ENCODE results near the gene FMNL3.
"Not testable (repeated sequence)": the region's sequence is repeated elsewhere in the genome, so short reads cannot be mapped to it uniquely, and the experiment has no call there.

Gene FMNL3

DNA sequence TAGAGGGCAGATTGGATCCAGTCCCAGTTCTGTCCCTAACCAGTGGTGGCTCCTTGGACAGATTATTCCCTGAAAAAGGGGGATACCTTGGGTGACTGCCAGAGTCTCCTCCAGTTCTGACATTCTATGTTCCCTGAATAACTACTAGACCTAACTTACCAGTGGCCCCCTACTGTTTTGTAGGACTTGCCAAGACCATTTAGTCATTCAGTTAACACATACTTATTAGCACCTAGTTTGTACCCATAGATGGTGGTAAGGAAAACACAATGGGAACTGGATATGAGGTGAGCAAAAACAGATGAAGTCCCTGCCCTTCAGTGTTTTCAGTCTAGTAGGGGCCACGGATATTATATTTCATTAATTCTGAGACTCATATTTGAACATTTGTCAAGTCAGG lies 80.4 kb downstream of the FMNL3 start:
- no peak for DNase-seq

DNA sequence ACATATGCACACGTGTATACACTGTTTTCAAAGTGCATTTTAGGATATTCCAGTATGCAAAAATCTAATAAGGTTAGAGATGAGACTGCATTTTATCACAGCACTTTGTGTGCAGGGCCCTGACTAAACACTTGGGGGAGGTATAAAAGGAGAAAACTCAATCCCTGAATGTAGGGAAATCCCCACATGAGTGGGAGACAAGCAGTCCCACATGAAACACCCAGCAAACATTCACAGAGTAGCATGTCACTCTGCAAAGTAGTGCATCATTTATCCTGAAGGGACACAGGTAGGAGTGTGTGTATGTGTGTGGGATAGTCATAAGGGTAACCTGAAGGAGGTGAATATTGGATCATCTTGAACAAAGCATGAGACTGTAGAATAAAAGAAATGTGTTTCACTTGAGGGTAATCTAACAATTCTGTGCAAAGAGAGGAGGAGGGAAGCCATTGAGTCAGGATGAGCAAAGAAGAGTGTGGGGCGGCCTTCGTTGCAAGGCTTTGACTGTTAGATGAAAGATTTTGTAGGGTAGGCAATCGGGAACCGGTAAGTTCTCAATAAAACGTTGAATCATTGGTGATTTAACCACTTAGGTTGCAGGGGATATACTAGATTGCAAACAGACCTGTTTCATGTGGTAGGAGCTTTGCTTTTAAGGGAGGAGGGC lies 80.9 kb downstream of the FMNL3 start:
- DNase-seq: no peak

DNA sequence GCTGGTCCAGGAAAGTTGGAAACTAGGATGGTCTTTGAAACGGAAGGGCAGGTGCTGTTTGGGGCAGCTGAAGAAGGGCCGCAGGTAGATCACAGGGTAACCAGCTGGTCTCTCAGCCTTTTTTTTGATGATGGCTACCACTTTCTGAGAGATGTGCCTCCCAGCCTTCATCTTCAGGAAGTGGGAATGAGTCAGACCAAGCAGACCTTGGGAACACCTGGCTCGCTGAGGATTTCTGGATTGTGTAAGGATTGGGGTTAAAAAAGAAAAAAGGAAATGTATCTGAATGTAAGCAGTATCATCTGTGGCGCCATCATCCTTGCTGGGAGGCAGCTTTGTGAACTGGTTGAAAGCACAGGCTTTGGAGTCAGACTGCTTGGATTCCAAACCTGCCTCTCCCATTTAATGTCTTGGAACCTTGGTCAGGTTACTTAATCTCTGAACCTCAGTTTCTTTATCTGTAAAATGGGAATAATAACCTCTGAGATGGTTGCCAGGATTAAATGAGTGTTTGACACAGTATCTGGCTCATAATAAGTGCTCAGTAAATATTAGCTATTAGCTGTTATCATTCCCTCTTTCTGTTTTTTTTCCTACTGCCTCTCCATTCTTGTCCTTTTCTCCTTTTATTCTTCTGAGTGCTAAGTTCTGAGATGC lies 82.2 kb downstream of the FMNL3 start:
- no peak for DNase-seq

DNA sequence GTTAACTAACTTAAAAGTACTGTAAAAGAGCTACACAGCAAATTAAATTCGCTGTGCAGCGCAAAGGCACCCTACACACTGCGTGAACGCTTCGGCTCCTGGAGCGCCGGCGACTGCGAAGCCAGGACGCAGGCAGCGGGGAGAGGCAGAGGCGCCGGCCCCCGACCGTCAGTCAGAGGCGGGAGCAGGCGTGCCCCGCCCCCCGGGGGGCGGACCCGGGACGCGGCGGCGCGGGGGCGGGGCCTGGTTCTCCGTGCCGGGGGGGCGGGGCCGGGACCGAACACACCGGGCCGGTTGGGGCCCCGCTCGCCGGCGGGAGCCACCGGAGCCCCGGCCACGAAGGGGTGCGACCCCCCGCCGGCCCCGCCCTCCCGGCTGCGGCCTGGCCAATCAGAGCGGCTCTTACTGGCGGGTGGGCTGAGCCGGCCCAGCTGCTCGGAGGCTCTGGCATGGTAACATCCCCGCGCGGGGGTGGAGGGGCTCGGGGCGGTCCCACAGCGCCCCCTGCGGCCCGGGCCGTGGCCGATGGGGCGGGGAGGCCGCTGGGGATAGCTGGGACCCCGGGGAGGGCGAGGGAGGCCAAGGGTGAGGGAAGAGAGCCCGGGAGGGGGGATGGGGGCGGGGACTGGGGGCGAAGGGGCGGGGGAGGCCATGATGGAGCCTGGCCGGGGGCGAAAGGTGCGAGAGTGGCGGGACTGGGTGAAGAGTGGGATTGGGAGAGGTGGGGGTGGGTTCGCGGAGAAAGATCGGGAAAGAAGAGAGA lies 83.9 kb downstream of the FMNL3 start, which contains the start of gene PRPF40B:
PRPF40B (plus strand) TSS at position 420 of the 763 bp plus-strand sequence; CDS start at position 450, 30 bp downstream.
- DNase-seq: no peak

DNA sequence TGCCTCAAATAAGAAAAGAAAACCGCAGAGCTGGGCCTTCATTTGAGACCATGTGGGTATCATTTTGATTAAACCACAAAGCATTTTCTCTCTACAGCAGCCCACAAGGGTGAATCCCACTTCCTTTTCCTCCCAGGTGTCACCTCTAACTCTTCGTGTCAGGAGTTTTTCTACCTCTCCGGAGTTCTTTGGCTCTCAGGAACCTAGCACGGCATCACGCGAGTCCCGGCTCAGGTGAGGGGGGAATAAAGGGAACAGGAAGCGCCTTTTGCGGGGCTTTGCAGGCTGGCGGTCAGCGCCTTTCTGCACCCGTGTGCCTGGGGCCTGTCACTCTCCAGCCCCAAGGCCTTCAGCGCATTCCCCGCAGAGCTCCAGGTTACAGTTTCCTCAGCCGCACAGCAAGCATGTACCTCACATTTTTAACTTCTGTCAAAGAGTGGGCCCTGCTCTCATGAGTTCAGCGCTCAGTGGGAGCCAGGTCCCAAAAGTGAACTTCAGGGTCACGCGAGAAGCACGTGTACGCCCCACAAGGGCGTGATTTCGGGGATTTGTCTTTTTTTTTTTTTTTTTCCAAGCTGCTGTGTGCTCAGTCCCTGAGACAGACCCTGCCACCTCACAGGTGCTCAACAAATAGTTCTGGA lies 84.6 kb downstream of the FMNL3 start:
- DNase-seq: no peak

DNA sequence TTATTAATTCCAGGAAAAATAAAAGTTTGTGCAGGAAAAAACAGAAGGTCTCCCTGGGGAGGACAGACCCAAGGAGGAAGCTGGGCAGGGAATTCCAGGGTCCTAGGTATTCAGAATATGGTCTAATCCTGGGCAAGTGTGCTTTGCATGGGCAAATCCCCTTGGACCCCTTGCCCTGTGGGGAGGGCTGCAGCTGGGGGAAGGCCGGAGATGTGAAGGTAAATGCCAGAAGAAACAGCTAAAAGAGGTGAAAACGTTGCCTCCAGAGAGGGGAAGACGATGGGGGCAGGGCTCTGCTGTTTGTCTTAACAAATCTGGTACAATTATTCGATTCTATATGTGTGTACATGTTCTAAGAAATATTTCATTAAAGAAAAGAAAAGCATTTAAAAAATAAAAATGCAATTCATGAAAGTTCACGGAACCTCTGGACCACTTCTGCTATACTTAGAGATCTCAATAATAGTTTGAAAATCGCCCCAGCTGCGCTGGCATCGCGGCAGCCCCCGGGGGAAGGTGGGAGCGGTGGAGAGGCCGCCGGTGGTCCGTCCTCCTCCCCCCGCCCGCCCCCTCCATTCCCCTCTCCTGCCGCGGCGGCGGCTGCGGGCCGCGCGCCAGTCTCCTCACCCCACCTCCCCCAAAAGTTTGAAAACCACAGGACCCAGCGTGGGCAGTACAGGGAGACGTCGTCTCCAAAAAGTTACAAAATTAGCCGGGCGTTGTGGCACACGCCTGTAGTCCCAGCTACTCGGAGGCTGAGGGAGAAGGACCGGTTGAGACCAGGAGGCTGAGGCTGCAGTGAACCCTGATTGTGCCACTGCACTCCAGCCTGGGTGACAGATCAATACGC lies 85.3 kb downstream of the FMNL3 start:
- no peak for DNase-seq

DNA sequence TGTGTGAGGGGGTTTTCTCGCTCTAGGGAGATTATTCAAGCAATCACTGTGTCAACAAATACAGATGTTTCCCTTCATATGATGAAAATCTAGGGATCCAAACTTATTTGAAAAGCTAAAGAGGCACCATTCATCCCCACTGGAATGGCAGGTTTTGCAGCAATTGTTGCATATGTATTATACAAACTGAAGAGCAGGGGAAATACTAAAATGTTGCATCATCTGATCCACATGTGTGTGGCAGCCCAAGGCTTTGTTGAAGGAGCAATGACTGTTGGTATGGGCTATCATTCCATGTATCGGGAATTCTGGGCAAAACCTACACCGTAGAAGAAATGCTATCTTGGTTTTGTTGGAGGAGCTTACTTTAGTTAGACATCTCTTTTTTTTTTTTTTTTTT lies 87.9 kb downstream of the FMNL3 start:
- no peak for DNase-seq

DNA sequence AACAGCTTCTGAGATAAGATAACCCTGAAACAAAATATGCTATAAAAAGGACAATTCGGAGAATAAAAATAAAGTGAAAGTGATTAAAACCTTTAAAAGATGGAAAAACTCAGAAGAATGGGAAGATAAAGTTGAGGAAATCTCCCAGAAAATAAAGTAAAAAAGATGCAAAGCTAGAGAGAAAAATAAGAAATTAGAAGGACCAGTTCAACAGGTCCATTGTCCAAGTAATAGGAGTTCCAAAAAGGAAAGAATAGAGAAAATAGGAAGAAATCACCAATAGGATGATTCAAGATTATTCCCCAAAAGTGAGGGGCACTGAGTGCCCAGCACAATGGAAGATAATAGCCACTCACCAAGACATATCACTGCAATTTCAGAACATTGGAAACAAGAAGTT lies 88.6 kb downstream of the FMNL3 start:
- DNase-seq: no peak

DNA sequence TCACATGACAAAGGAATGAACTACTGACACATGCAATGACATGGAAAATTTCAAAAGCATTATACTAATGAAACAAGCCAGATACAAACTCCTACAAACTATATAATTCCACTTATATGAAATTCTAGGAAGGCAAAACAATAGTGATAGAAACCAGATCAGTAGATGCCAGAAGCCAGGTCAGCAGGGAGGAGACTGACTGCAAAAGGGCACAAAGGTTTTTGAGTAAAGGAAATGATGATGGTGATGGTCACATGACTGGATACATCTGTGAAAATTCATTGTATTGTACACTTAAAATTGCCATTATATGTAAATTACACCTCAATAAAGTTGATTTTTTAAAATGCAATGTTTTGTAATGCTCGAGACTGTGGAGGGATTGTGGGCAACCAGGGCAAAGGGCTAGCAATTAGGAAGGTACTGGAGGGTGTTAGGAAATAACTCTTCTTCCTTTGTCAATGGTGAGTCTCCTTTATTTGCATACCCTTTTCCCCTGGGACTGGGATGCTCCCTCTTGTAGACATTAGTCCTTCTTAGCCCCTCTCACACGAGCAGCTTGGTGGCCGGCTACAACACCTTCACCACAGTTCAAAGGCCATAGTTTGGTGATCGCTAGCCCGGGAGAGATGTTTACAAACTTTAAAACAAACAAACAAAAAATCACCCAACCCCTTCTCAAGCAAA lies 90.5 kb downstream of the FMNL3 start:
- DNase-seq: no peak

DNA sequence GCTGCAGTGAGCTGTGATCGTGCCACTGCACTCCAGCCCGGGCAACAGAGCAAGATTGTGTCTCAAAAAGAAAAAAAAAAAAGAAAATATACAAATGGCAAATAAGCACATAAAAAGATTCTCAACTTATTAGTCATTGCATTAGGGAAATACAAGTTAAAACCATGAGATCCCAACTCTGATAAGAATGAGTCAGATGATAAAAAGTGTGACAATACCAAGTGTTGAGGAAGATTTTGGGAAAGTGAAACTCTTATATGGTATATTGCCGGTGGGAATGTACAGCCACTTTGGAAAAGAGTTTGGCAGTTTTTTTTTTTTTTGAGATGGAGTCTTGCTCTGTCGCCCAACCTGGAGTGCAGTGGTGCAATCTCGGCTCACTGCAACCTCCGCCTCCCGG lies 91.5 kb downstream of the FMNL3 start:
- DNase-seq: no peak

DNA sequence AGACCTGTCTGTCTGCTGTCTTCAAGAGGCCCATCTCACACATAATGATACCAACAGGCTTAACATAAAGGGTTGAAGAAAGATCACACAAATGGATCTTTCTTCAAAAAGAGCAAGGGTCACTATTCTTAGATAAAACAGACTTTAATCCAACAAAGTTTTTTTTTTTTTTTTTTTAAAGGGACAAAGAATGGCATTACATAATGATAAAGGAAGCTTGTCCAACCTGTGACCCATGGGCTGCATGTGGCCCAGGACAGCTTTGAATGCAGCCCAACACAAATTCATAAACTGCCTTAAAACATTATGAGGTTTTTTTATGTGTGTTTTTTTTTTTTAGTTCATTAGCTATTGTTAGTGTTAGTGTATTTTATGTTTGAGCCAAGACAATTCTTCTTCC lies 95.0 kb downstream of the FMNL3 start:
- DNase-seq: no peak

DNA sequence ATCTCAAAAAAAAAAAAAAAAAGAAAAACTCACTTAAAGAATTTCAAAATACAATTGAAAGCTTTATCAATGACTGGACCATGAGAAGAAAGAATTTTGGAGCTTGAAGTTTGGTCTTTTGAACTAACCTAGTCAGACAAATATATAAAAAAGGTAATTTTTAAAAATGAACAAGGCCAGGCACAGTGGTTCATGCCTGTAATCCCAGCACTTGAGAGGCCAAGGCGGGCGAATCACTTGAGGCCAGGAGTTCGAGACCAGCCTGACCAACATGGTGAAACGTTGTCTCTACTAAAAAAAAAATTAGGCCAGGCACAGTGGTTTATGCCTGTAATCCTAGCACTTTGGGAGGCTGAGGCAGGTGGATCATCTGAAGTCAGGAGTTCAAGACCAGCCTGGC lies 96.4 kb downstream of the FMNL3 start:
- DNase-seq: not testable (repeated sequence)

DNA sequence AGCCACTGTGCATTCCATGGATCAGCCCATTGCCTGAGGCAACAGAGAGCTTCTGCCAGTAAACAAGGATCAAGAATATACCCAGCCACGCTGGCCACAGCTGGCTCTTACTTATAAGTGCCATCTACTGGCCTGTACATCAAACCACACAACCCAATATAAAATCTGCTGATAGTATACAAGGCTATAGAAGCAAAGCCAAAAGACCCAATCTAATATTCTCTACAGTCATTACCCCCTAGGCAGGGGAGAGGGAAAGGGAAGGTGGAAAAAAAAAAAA lies 97.4 kb downstream of the FMNL3 start:
- no peak for DNase-seq

DNA sequence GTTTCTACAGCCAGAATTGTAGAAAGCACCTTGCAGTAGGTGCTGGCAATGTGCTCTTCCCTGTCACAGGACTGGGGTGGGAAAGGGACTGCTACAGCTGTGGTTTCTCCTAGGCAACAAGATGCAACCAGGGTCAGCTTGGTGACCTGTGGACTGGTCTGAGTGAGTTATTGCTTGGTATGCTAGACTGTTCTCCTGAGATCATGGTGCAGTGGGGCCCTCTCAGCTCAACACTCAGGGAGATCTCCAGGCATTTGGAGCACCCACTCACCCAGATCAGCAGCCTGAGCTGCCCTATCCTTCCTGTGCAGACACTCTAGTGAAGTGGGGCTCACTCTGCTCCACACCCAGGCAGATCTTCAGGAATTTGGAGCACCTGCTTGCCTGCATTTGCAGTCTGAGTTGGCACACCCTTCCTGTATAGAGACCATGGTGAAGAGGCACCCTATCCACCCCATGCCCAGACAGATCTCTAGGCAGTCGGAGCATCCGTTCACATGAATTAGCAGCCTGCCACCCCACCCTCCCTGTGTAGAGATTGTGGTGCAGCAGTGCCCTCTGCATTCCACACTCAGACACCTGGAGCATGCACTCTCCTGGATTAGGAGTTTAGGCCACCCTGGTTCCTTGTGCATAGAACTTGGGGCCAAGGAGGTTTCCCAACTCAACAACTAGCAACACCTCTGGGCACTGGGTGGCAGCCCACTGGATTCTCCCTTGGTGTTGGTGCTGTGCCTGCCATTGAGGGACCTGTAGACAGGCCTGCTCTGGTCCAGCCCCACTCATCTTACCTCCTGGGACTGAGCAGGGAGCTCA lies 97.9 kb downstream of the FMNL3 start:
- DNase-seq: no peak

DNA sequence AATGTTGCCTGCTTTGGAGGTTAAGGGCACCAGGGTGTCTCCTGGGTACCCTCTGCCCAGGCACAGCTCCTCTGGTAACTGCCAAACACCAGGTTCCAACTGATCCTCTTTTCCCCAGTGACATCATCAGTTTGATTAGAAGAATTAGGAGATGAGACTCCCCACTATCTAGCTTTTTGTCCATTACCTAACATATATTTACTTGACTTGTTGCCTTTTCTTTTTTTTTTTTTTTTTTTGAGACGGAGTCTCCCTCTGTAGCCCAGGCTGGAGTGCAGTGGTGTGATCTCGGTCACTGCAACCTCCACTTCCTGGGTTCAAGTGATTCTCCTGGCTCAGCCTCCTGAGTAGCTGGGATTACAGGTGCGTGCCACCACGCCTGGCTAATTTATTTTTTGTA lies 101.7 kb downstream of the FMNL3 start, which contains the start of gene FAM186B:
FAM186B (minus strand) TSS at position 101 of the 400 bp plus-strand sequence. CDS start 162 bp downstream, outside the sequence.
- DNase-seq: not testable (repeated sequence)

DNA sequence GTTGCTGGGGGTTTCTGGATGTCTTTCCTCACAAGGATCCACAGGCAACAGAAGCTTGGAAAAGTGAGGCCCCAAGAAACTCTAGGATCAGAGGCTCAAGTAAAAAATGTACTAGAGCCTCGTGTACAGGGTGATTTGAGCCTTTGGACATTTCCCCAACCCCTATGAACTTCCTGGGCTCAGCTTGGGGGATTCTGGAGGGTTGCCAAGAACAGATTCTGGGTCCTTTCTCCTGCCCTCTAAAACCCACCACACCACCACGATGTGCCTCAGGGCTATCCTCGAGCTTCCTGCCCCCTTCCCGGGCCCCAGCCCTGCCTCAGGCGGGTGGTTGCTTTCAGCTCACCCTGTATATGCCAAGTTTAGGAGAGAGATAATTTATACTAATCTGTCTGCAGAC lies 102.3 kb downstream of the FMNL3 start:
- DNase-seq: no peak

DNA sequence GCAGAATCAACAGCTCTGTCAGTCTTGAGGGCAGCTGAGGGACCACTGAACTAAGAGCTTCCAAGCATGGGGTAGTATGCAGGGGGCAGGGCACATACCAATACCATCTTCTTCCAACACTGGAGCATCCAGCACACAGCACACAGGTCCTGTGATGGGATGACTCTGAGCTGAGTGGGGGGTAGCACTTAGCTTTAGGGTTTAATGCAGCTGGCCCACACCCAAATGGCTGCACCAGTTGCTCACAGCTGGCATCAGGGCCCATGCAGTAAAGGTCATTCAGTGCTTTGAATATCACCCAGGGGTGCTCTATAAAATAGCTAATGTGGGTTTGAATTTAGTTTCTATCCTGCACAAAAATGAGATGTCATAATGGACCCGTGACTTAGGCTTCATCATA lies 103.5 kb downstream of the FMNL3 start:
- no peak for DNase-seq

DNA sequence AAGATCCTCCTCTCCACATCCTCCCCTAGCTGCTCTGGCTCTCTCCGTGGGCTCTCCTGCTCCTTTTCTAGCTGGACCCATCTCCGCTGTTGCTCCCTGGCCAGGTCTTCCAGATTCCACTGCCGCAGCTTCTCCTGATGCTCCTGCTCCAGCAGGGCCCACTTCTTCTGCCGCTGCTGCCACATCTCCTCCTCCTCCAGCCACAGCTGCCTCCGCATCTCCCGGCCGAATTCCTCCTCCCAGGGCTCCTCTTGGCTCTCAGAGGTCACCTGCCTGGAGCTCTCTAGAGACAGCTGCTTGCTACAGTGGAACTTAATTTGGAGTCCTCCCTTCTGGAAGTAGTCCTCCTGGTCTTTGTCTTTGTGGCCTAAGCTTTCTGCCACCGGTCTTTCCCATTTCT lies 107.2 kb downstream of the FMNL3 start:
- DNase-seq: no peak

DNA sequence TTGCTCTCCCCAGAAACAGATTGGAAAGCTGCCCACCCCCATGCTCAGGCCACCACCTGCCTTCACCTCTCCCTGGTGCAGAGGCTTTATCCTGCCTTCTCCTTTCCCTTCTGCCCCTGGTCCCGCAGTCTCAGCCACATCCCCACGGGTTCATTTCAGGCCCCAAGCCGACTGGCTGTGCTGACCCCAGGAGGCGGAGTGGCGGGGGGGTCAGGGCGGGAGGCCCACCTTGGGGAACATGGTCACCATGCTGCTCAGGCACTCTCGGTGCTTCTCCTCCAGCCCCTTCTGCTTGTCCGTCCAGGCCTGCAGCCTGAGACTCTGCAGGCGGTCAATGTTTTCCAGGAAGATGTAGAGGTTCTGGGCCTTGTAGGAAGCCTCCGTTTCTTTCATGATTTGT lies 108.7 kb downstream of the FMNL3 start:
- no peak for DNase-seq

DNA sequence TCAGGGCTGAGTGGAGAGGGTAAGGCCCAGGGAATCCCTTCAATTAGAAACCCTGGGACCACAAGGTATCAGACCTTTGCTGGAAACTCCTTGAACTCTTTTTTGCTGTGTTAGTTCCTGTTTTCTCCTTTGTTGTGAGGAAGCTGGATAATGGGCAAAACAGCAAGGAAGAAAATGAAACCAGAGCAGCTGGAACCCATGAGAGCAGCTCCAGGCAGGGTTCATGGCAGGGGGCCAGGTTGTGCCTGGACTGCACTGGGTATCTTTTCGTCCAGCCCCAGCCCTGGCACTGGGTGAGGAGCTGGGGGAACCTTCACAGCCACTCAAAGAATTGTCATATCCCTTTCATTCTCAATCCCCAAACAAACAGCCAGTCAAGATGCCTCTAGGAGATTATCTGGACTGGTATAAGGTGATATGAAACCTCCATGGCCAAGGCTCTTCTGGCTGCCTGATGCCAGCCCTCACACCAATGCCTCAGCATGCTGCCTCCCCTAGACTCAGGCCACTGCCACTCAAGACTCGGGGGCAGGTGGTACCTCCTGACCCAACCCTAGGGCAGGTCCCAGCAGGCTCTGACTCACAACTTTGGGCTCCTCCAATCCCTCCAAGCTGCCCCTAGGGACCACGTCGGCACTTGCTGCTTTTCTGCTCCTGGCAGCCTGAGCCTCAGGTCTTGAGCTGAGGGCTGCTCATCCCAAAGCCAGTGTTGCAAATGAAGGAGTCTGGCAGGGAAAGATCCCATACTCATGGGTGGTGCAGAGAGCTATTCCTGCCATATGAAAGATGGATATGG lies 118.3 kb downstream of the FMNL3 start:
- DNase-seq: no peak

Measured in SIG-M5 (cell line).